Activated CD4-positive, CD25-positive, alpha-beta regulatory T cell treated with anti-CD3 and anti-CD28 coated beads, Interleukin-2, amount 50 U/mL, for 72 hours (primary cell): ENCODE measurements around the gene ACVR1B.

Experiments
- DNase-seq: peaks from one replicate; pipeline ENCODE4 v3.0.0; 2021

The ACVR1B gene

GRCh38 chr12:52005903-52006703 is 54.6 kb downstream of the ACVR1B start:
- no peak for DNase-seq

GRCh38 chr12:52006726-52007157 is 55.2 kb downstream of the ACVR1B start, which contains the start of gene TAMALIN:
TAMALIN (plus strand) TSS chr12:52006946; CDS start chr12:52007020, 74 bp downstream.
- peak; percentile 73 for DNase-seq

DNA sequence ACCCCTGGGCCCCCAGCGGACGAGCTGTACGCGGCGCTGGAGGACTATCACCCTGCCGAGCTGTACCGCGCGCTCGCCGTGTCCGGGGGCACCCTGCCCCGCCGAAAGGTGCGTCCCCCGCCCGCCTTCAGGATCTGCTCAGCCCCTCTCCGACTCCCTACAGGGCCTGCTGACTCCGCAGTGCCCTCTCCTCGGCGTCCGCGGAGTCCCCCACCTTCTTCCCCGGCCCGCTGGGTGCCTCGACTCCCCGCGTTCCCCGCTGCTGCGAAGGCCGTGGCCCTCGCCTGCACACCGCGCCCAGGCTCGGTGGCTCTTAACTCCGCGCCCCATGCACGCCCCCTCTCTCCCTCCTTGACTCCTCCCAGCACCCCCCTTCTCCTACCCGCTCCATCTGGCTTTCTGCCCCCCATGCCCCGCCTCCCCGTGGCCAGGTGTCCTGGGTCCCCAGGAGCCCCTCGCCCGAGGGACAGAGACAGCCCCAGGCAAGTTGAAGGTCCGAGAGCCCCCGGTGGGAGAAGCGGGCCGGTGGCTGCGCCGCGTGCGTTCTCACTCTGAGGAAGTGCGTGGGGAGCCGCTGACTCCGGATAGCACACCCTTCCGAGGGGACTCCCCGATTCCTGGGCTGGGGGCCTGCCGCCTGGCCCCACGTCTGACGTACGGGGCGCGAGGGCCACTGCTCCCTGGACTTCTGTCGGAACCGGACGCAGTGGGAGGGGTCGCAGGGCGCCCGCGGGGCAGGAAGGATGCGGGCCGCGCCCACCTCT is 55.8 kb downstream of the ACVR1B start:
- peak; percentile 47 for DNase-seq

DNA sequence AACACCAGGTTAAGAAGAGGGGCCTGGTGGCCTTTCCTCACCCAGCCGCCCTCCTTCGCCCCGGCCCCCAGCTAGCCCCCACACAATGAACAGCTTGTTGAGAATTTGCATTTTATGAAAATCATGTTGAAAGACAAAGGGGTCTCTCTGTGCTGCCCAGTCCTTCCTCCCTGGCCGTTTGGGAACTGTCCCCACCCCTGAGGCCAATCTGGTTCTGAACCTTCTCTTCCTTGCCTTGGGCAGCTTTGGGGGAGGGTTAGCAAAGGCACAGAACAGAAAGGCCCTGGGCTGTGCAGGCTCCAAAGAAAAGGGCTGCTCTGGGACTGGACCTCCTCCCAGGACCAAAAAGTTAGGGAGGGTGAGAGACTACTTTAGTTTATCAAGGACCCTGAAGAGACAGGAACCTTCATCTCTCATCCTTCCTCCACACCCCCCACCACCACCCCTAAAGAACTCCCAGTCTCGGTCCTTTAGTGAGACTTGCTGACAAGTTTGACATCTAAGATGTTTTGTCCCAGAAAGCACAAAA is 56.5 kb downstream of the ACVR1B start:
- DNase-seq: no peak

DNA sequence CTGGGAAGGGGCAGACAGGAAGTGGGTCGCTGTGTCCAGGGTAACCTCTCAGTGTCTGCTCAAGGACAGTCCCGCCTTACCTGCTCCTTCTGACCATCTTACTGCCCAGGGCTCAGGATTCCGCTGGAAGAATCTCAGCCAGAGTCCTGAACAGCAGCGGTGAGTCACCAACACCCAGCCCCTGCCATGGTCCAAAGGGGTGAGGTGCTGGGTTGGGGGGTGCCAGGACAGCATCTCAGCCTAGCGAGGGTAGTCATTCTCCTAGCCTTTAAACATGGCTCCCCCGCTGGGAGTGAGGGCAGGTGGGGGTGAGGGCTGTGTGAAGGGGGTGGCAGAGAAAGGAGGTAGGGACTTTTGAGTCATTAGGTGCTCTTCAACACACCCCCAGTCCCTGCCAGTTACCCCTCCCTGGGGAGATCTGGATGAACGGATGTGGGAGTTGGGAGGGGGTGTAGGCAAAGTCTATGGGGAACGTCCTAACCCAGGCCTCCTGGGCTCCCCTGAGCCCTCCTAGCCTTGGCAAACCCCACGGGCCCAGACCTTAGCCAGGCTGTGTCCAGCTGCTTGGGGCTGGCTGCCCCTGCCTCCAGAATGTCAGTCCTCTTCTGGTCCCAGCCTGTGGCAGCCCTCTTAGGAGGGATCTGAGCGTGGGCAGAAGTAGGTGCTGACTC is 57.7 kb downstream of the ACVR1B start:
- DNase-seq: no peak

DNA sequence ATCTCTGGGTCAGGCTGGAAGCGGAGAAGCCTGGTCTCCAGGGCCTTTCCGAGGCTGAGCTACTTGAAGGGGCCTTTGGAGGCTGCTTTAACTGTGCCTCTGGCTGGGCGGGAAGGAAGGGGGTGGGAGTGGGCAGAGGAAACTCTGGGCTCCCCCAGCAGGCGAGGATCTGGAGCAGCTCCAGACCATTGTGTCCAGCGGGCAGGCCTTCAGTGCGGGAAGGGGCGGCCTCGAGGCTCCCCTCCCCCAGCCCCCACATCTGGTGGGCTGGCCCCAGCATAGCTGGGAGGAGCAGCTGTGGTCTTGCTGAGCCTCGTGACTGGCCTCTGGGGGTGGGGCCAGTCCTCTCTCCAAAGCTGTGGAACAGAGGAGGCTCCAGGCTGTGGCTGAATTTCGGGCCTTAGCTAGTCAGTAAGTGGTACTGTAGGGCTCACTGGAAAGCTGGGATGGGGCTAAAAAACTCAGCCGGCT is 58.7 kb downstream of the ACVR1B start:
- no peak for DNase-seq

DNA sequence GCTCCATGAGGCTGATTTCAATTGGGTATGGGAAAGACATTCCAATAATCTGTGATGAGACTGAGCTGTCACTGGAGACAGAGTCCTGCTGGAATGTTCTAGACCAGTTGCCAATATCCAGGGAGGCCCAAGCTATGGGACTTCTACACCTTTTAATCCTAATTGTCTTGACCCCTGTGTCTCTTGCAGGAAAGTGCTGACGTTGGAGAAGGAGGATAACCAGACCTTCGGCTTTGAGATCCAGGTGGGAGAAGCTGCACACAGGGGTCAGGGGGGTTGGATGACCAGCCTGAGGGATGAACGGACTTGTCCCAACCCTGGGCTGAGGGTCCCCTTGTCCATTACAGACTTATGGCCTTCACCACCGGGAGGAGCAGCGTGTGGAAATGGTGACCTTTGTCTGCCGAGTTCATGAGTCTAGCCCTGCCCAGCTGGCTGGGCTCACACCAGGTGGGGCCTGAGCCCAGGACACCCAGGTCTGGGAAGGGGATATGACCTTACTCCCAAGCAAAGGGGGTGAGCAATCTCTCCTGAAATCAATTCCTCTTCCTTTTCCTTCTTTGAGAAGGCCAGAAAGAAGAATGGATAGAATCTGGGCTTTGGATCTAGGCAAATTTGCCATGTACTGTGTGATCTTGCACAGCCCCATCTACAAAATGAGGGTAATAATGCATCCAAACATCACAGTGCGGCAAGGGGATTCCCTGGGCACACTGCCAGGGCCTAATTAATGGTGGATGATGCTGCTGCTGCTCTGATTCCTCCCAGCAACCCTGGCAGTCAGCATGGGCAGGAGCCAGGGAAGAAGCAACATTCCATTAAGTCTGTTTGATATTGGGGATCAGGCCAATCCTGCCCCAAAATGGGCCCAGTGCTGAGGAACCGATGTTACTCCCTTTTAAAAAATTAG is 59.4 kb downstream of the ACVR1B start:
- DNase-seq: no peak

GRCh38 chr12:52011602-52012214 is 60.2 kb downstream of the ACVR1B start:
- DNase-seq: no peak

DNA sequence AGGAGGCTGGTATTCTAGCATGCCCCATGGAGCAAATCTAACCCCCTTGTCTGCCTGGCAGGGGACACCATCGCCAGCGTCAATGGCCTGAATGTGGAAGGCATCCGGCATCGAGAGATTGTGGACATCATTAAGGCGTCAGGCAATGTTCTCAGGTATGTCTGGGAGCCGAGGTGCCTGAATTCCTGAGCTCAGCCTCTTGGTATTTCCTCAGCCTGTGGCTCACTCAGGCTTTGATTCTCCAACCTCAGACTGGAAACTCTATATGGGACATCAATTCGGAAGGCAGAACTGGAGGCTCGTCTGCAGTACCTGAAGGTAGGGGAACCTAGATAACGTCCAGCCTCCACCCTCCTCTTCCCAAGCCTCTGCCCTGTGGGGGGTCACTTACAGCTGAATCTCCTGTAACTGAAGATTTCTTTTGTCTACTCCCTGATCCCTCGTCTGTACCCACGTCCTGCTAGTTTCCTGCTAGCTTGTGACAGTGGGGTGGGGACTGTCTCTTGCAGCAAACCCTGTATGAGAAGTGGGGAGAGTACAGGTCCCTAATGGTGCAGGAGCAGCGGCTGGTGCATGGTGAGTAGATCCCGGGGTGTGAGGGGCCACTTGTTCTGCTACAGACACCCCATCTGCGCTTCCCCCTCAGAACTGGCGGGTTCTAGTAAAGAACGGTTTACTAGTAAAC is 62.3 kb downstream of the ACVR1B start:
- DNase-seq: no peak

GRCh38 chr12:52014567-52015530 is 63.4 kb downstream of the ACVR1B start:
- no peak for DNase-seq

- no peak for DNase-seq
Measured at GRCh38 chr12:52015532-52016041, 64.1 kb downstream of the ACVR1B start.

DNA sequence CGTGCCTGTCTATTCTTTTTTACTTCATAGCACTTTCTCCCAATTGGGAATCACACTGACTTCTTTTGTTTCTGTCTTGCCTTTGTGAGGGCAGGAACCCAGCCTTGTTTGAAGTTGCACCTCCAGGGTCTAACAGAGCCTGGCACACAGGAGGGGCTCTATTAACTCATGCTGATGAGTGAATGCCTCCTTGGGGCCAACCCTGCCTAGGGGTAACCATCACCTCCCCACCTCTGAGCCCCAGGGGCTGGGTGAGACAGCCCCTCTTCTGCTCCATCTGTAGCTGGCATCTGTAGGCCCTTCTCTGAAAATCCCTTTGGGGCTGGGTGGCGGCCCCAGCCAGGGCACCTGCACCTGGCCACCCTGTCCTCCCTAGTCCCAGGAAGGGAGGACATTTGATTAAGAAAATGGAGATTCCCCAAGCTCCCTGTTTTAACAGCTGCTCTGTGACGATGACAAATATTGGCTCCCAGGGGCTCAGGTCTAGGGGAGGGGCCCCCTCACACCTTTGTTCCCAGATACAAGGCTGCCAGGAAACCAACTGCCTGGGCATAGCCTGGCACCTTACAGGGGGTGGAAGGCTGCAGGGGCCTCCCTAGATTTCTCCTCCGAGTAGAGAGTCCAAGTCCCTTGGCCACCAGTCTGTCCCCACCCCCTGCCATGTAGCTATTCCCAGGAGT is 67.1 kb downstream of the ACVR1B start:
- DNase-seq: no peak

DNA sequence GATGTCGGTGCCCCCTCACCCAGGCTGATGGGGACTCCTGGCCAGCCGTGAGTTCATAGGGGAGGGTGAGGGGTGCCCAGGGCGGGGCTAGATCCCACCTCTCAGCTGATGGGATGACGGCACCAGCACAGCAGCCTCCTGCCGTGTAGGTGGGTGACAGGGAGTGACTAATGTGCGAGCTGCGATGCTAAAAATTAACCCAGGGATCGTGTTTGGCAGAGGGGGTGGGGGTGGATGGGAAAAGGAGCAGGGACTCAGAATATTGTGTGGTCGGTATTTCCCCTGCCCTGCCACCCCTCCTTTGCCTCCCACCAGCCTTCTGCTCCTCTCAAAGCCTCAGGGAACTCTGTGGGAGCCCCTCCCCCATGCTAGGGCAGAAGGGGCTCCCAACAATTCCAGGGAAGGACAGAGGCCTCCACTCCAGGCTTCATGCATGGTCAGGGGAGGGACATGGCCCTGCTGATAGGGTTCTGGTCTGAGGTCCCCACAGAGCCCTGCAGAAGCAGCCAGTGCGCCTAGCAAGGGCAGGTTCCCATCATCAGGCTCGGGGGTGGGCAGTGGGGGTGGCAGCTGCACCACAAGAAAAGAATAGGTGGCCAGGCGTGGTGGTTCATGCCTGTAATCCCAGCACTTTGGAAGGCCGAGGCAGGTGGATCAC is 67.7 kb downstream of the ACVR1B start:
- no peak for DNase-seq

- DNase-seq: no peak
Measured at GRCh38 chr12:52020539-52021336, 69.2 kb downstream of the ACVR1B start.

- DNase-seq: no peak
Measured at GRCh38 chr12:52022841-52023181, 71.3 kb downstream of the ACVR1B start.

GRCh38 chr12:52023182-52023975 is 71.9 kb downstream of the ACVR1B start:
- DNase-seq: peak; percentile 95
